SK-N-MC (cell line): ENCODE results near the gene RABAC1.

Experiments
- DNase-seq: peaks from one replicate; pipeline ENCODE4 v3.0.0-alpha.2; 2011; ENCODE audit warnings: low read depth, low spot score
- H3K27ac ChIP-seq: fragments of 200-600 bp; sonication (generic); 2 replicates; pipeline ENCODE4 v1.5.1; 2016; ENCODE audit warnings: mixed run types
- H3K36me3 ChIP-seq: fragments of 200-600 bp; sonication (generic); 2 replicates; pipeline ENCODE4 v1.6.1; 2017; ENCODE audit warnings: antibody characterized with exemption, low read length, mixed read lengths; ENCODE audit not compliant: insufficient read depth
- H3K4me3 ChIP-seq: fragments of 200-600 bp; sonication (generic); 2 replicates; pipeline ENCODE4 v1.5.1; 2016
- H3K9ac ChIP-seq: fragments of 200-600 bp; sonication (generic); 2 replicates; pipeline ENCODE4 v1.8.0; 2017; ENCODE audit warnings: mixed run types, mixed read lengths; ENCODE audit not compliant: insufficient read length
- H3K9me3 ChIP-seq: fragments of 200-600 bp; sonication (generic); 2 replicates; pipeline ENCODE4 v1.6.1; 2017; ENCODE audit warnings: low read depth, mild to moderate bottlenecking, antibody characterized with exemption, low read length, moderate library complexity, mixed read lengths
- EZH2 ChIP-seq: fragments of 200-600 bp; sonication (generic); IDR thresholded peaks from one replicate; pipeline ENCODE4 v1.6.1; 2017; ENCODE audit warnings: antibody characterized with exemption
- FOXP2 ChIP-seq: optimal IDR thresholded peaks from 2 replicates; pipeline ENCODE3; 2011; ENCODE audit warnings: mild to moderate bottlenecking, moderate library complexity; ENCODE audit not compliant: insufficient read depth; ENCODE audit errors: extremely low read length, control extremely low read depth
- POLR2AphosphoS5 ChIP-seq: IDR thresholded peaks from 2 replicates; pipeline ENCODE4 v1.6.1; 2012; ENCODE audit warnings: mild to moderate bottlenecking, low read depth, low read length, borderline replicate concordance

The RABAC1 gene

GRCh38 chr19:41929536-41930071, 29.5 kb downstream of the RABAC1 start:
- no peak overlapping the region for H3K9ac ChIP-seq
- no peaks in the 10 kb centered on the region for H3K9me3 ChIP-seq
- no peak overlapping the region for H3K4me3 ChIP-seq
- H3K36me3 ChIP-seq = no peaks in the 10 kb centered on the region
- TF ChIP-seq FOXP2 (no peak), POLR2AphosphoS5 (no peak), EZH2 (no peak)
- no peak overlapping the region for H3K27ac ChIP-seq
- no peak for DNase-seq

DNA sequence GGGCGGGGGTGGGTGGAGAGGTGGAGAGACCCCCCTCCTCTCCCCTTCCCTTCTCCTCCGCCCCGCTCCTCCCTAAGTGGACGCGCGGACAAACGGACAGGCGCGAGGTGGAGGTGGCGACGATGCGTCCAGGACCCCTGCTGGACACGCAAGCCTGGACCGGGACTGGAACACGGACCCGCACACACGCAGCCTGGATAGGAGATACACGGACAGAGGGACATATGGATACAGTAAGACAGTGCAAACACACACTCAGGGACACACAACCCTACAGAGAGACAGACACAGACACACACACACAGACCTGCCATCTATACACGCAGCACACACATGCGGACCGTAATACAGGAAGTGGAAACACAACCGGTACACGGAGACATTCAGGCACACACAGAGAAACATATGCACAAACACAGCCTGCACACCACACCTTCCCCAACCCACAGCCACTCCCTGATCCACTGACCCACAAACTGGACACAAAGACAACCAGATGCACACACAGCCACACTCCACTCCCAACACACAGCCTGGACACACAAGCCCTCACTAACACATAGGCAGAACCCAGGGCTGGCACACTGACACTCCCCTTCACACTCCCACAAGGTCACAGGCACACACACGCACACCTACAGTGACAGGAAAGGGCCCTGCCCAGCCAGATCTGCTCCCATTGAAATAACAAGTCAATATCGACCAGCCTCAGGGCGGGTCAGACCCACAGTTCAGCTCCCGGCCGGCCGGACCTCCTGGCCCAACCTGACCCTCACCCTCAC, 30.2 kb downstream of the RABAC1 start:
- no peaks in the 10 kb centered on the region for H3K9me3 ChIP-seq
- peak overlapping the region; percentile 88 for H3K4me3 ChIP-seq
- DNase-seq = no peak
- H3K36me3 ChIP-seq = no peaks in the 10 kb centered on the region
- H3K27ac ChIP-seq = no peak overlapping the region
- TF ChIP-seq EZH2 = no peak
- peak overlapping the region; percentile 10 for H3K9ac ChIP-seq

DNA sequence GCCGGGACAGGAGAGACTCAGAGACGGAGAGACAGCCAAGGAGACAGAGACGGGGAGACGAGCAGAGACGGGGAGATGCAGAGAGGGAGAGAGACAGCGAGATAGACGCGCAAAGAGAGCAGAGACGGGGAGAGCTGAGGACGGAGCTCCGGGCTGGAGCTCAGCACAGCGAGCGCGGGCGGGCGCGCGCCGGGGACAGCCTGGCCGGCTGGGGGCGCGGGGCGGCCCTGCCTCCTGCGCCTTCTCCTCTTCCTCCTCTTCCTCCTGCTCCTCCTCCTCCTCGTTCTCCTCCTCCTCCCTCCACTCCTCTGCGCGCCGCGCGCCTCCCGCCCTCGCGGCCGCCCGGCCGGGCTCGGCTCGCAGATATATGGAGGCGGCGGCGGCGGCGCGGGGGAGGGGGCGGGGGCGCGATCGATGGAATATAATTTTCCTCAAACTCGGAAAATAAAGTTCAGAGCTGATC, 30.9 kb downstream of the RABAC1 start, which contains the start of gene ERFL:
ERFL (minus strand) TSS at position 229 of the 463 bp plus-strand sequence. CDS start 15,530 bp downstream, outside the sequence.
- Histone ChIP-seq H3K27ac (no peak within 1 kb of the TSS), H3K9ac (peak within 1 kb of the TSS; percentile 10), H3K4me3 (peak within 1 kb of the TSS; percentile 88), H3K9me3 (no peaks in the 10 kb centered on the region), H3K36me3 (no peaks in the 10 kb centered on the region)
- TF ChIP-seq POLR2AphosphoS5 (no peak), FOXP2 (no peak), EZH2 (no peak)
- DNase-seq = no peak

GRCh38 chr19:41927497-41928192, 31.5 kb downstream of the RABAC1 start:
- no peak overlapping the region for H3K27ac ChIP-seq
- H3K9ac ChIP-seq = peak overlapping the region; percentile 10
- no peaks in the 10 kb centered on the region for H3K9me3 ChIP-seq
- H3K4me3 ChIP-seq = peak overlapping the region; percentile 88
- no peaks in the 10 kb centered on the region for H3K36me3 ChIP-seq
- DNase-seq = no peak
- TF ChIP-seq FOXP2 = no peak
- no peak for TF ChIP-seq POLR2AphosphoS5
- TF ChIP-seq EZH2 = no peak

GRCh38 chr19:41926763-41927496, 32.2 kb downstream of the RABAC1 start:
- H3K27ac ChIP-seq = no peak overlapping the region
- no peak overlapping the region for H3K9ac ChIP-seq
- DNase-seq = no peak
- TF ChIP-seq POLR2AphosphoS5 = no peak
- TF ChIP-seq FOXP2 = no peak
- TF ChIP-seq EZH2 = no peak
- H3K36me3 ChIP-seq = no peaks in the 10 kb centered on the region
- H3K4me3 ChIP-seq = no peak overlapping the region
- H3K9me3 ChIP-seq = no peaks in the 10 kb centered on the region

DNA sequence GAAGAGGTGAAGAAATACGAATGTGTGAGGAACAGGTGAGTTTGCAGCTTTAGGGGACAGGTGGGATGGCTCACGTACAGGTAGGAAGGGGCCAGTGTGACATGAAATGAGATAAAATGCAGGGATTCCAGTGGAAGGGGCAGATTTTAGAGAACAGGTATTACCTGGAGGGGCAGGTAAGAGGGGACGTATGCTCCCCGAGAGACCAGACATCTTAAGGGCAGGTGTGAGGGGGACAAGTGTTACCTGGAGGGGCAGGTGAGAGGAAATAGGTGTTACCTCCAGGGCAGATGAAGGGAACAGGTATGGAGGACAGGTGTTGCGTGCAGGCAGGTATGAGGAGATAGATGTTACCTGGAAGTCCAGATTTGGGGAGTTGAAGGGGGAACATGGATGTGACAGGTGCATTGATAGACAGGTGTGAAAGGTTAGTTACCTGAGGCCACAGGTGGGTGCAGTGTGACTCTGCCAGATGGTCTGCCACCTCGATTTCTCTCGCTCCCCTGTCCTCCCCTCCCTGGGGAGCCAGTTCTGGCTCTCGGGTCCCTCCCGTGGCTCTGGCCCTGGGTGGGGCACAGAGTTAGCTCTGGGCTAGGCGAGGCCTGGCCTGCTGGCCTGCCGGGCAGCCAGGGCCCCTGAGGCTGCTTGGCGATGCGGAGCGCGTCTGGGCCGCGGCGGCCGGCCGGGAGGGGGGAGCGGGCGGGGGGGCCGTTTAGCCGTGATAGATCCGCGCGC, 32.9 kb downstream of the RABAC1 start:
- TF ChIP-seq POLR2AphosphoS5 (no peak), EZH2 (no peak), FOXP2 (no peak)
- no peaks in the 10 kb centered on the region for H3K9me3 ChIP-seq
- DNase-seq = no peak
- no peak overlapping the region for H3K27ac ChIP-seq
- H3K36me3 ChIP-seq = no peaks in the 10 kb centered on the region
- no peak overlapping the region for H3K4me3 ChIP-seq
- no peak overlapping the region for H3K9ac ChIP-seq

GRCh38 chr19:41925208-41926003, 33.7 kb downstream of the RABAC1 start:
- no peak overlapping the region for H3K9ac ChIP-seq
- TF ChIP-seq POLR2AphosphoS5 (no peak), FOXP2 (no peak), EZH2 (no peak)

More at GRCh38 chr19:41925208-41926003, 33.7 kb downstream of the RABAC1 start:
- Histone ChIP-seq H3K27ac (no peak overlapping the region), H3K4me3 (no peak overlapping the region), H3K9me3 (no peaks in the 10 kb centered on the region), H3K36me3 (no peaks in the 10 kb centered on the region)
- DNase-seq = no peak
